Right lung (tissue), 5 donors: Measurements from ENCODE around the gene RFTN2. TPM values are rescaled to one million over a fixed set of nuclear protein-coding genes. Genes with fewer than 3 reads are reported as not detected.
"Not testable (repeated sequence)": the region's sequence is repeated elsewhere in the genome, so short reads cannot be mapped to it uniquely, and the experiment has no call there.

Experiments used
- DNase-seq, 2 donors: peaks; one replicate each; pipeline ENCODE4 v3.0.0-alpha.2; 2013
- polyA plus RNA-seq, 5 donors: library from polyadenylated mRNA; unstranded; fragments of 120-200 nt; gene quantifications; one replicate each; pipeline versions ENCODE4 v1.2.1 to v1.2.3, GENCODE V29; 2013; ENCODE audit warnings: inconsistent platforms in 1 of 5, low replicate concordance in 1 of 5; ENCODE audit not compliant: insufficient read length in 5 of 5, insufficient read depth in 1 of 5

RFTN2 gene
- polyA plus RNA-seq, 5 donors, result 17.7 to 35.5 (median 21.3) TPM

DNA sequence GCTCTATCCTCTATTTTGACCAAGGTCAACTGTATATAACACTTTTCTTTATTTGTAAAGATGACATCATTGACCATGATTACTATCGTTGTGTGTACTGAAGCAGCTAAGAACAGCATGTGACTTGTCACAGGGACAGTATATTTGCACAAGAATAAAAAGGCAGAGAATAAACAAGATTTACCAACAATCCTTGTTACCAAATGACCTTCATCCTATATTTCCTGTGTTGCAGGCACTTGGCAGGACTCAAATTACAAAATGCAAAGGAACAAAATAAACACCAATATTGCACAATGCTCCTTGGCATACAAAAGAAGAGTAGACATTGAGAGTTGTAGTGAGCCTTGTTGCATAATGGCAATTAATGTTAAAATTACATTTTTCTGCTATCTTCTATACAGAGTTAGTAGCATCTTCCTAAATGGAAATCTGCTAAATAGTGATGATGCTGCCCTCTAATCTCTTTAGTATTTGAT is 61.8 kb downstream of the RFTN2 start:
- DNase-seq, result peak; percentile 64 to 78

GRCh38 chr2:197606180-197606579 is 69.2 kb downstream of the RFTN2 start:
- DNase-seq, result no peak

DNA sequence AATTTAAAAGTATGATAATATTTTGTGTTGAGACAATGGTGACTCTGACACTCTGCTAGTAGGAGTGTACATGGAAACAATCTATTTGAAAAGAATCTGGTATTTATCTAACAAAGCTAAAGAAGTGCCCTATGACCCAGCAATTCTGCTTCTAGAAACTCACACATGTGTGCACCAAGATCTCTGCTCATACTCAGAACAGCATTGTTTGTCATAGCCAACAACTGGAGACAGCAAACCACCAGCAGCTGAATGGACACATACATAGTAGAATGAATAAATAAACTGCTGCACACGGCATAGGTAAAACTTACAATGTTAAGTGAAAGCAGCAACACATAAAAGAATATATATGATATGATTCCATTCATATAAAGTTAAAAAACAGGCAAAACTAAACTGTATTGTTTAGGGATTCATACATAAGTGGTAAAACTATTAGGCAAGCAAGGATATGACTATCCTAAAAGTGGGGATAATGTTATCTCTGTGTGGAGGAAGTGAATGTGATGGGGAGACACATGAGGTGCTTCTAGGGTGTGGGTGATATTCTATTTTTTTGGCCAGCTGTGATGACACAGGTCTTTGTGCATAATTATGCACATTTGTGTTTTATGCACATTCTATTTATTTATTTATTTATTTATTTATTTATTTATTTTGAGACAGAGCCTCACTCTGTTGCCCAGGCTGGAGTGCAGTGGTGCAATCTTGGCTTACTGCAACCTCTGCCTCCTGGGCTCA is 71.1 kb downstream of the RFTN2 start:
- no peak for DNase-seq

- no peak for DNase-seq
Observed at GRCh38 chr2:197601726-197602125, 73.7 kb downstream of the RFTN2 start.

GRCh38 chr2:197600306-197600705 is 75.1 kb downstream of the RFTN2 start:
- no peak for DNase-seq

- DNase-seq, result no peak
Observed at GRCh38 chr2:197599285-197599965, 76.0 kb downstream of the RFTN2 start.

- DNase-seq, result no peak
Observed at GRCh38 chr2:197598450-197598849, 76.9 kb downstream of the RFTN2 start.

- no peak for DNase-seq
Observed at GRCh38 chr2:197597166-197597565, 78.2 kb downstream of the RFTN2 start.

DNA sequence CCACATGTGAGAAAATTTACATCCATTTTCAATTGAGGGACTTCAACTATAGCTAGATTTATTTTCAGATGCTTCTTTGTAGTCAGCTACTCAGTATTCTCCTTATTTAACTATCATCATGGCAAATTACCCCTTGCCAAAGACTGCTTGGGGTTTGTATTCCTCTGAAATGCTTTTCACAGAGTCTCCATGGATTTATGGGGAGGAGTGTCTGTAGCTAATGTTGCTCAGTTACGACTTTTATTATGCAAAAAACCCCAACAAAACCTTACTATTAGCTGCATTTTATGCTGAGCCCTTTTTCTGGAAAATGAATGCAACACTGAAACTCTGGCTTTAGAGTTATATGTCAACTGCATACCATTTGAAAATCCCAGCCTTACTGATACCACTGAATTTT is 78.6 kb downstream of the RFTN2 start:
- no peak for DNase-seq

DNA sequence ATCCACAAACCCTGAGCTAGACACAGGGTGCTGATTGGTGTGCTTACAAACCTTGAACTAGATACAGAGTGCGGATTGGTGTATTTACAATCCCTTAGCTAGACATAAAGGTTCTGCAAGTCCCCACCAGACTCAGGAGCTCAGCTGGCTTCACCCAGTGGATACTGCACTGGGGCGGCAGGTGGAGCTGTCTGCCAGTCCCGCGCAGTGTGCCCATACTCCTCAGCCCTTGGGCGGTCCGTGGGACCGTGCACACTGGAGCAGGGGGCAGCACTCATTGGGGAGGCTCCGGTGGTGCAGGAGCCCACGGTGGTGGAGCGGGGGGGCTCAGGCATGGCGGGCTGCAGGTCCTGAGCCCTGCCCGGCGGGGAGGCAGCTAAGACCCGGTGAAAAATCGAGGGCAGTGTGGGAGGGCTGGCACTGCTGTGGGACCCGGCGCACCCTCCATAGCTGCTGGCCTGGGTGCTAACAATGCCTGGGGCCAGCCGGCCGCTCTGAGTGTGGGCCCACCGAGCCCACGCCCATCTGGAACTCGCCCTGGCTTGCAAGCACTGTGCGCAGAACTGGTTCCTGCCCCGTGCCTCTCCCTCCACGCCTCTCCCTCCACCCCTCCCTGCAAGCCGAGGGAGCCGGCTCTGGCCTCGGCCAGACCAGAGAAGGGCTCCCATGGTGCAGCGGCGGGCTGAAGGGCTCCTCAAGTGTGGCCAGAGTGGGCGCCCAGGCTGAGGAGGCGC is 83.9 kb downstream of the RFTN2 start:
- no peak for DNase-seq

DNA sequence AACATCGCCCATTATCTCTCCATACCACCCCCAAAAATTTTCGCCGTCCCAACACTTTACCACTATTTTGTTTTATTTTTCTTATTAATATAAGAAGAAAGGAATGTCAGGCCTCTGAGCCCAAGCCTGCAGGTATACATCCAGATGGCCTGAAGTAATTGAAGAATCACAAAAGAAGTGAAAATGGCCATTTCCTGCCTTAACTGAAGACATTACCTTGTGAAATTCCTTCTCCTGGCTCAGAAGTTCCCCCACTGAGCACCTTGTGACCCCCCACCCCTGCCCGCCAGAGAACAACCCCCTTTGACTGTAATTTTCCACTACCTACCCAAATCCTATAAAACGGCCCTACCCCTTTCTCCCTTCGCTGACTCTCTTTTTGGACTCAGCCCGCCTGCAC is 88.1 kb downstream of the RFTN2 start:
- DNase-seq, result not testable (repeated sequence)

DNA sequence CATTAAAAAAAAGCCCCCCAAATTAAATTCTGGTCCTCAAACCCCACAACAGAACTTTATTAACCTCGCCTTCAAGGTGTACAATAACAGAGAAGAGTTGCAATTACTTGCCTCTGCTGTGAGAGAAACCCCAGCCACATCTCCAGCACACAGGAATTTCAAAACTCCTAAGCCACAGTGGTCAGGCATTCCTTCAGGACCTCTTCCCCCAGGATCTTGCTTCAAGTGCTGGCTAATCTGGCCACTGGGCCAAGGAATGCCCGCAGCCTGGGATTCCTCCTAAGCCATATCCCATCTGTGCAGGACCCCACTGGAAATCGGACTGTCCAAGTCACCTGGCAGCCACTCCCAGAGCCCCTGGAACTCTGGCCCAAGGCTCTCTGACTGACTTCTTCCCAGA is 95.2 kb downstream of the RFTN2 start:
- not testable (repeated sequence) for DNase-seq

- DNase-seq, result not testable (repeated sequence)
Observed at GRCh38 chr2:197578294-197578693, 97.1 kb downstream of the RFTN2 start.

DNA sequence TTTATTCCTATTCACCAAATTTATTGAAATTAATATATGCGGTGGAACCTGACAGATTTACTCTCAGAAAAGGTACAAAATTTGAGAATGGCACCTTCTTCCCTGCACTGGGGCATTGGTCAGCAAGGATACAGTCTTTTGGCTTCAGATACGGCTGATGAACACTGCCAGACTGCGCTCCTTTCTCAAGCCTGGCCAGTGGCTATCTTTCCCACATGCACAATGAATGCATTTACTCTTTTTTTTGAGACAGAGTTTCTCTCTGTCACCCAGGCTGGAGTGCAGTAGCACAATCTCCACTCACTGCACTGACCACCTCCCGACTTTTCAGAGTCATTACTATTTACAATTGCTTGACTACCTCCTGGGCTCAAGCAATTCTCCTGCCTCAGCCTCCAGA is 97.9 kb downstream of the RFTN2 start:
- DNase-seq, result no peak

- peak; percentile 33 to 37 for DNase-seq
Observed at GRCh38 chr2:197576631-197577030, 98.8 kb downstream of the RFTN2 start.

DNA sequence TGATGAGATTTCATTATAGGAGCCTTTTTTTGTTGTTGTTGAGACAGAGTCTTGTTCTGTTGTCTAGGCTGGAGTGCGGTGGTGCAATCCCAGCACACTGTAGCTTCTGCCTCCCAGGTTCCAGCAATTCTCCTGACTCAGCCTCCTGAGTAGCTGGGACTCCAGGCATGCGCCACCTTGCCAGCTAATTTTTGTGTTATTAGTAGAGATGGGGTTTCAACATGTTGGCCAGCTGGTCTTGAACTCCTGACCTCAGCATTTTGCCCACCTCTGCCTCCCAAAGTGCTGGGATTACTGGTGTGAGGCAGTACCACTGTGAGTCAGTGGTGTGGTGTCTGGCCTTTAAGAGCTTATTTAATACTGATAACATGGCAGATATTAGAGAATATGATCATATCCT is 99.4 kb downstream of the RFTN2 start:
- DNase-seq, result no peak

DNA sequence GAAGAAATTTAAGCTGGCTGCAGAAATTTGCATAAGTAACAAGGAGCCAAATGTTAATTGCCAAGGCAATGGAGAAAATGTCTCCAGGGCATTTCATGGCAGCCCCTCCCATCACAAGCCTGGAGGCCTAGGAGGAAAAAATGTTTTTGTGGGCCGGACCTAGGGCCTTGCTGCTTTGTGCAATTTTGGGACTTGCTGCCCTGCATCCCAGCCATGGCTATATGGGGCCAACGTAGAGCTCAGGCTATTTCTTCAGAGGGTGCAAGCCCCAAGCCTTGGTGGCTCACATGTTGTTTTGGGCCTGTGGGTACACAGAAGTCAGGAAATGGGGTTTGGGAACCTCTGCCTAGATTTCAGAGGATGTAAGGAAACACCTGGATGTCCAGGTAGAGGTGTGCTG is 101.8 kb downstream of the RFTN2 start:
- DNase-seq, result no peak

GRCh38 chr2:197571627-197572271 is 103.6 kb downstream of the RFTN2 start:
- peak; percentile 27 to 40 for DNase-seq

DNA sequence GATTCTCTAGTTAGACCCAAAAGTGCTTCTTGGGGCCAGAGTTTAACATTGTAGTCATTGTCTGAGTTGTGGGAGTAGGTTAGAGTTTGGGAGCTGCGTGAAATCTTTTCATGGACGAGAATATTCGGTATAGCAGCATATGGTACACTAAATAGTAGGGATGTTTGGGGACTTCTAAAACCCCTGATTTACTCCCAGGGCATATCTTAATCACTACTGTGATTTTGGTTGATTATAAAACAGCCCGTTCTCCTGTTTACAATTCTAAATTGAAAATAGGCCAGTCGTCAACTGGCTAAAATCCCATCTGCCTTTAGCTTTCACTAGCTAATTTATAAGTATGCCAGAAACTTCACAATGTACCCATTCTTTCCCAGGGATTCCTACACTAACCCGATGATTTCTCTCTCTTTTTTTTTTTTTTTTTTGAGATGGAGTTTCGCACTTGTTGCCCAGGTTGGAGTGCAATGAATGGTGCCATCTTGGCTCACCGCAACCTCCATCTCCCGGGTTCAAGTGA is 115.2 kb downstream of the RFTN2 start:
- no peak for DNase-seq

DNA sequence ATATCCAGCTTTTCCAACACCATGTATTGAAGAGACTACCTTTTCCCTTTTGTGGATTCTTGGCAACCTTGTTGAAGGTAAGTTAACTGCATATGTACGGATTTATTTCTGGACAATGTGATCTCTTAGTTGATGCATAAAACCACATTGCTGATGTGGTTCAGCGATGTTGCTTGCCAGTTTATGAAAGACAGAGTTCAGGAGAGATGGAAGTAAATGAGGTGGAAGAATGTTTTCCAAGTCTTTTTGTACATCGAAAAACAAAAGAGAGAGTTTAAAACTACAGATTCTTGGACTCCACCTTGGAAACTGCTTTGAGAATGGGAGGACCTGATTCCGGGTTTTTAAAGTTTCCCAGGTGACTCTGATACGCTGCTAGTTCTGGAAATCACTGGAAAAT is 115.7 kb downstream of the RFTN2 start:
- DNase-seq, result no peak

DNA sequence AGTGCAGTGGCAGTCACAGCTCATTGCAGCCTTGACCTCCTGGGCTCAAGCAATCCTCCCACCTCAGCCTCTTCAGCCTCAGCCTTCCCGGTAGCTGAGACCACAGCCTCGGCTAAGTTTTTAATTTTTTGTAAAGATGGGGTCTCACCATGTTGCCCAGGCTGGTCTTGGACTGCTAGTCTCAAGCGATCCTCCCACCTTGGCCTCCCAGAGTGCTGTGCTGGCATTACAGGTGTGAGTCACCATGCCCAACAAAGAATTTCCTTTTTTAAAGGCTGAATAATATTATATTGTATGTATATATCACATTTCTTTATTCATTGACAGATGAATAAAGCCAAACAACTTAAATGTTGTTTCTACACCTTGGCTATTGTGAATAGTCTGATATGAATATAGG is 117.0 kb downstream of the RFTN2 start:
- no peak for DNase-seq

DNA sequence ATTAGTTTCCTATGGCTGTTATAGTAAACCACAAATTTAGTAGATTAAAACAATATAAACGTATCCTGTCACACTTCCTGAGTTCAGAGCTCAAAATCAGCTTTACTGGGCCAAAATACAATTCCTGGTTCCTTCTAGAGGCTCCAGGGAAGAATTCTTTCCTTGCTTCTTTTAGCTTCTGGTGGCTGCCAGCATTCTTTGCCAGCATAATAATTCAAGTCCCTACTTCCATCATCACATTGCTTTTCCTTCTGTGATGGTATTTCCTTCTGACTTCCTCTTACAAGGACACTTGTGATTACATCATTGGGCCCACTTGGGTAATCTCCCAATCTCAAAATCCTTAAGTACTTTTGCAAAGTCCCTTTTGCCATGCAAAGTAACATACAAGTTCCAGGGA is 118.9 kb downstream of the RFTN2 start:
- DNase-seq, result no peak
